Measurements from ENCODE around the gene PUSL1. TPM values are rescaled to one million over a fixed set of nuclear protein-coding genes. Genes with fewer than 3 reads are reported as not detected.

PUSL1 gene
- total RNA-seq, 1 donor: 12.6 TPM

DNA sequence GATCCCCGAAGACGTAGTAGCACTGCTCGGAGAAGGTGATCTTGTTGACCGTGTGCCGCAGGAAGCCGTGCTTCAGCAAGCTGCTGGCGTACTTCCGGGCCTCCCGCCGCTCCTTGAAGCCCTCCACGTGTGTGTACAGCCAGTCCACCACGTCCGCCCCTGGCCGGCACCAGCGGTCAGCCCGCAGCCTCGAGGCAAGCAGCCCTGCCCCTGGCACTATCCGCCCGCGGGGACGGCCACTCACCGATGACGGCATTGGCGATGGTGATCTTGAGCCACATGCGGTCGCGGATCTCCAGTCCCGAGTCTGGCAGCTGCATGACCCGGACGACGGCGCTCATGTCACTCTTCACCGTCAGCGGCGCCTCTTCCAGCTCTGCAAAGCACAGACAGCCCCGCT lies 29.9 kb downstream of the PUSL1 start:
- H3K4me3 ChIP-seq (ENCODE audit: low read length): no peak overlapping the region
- H3K9me3 ChIP-seq (ENCODE audit: low read depth, low read length): no peaks in the 10 kb centered on the region
- no peaks in the 10 kb centered on the region for H3K27me3 ChIP-seq (ENCODE audit: insufficient read depth, low read length)
- H3K4me1 ChIP-seq (ENCODE audit: insufficient read depth, low read length): no peaks in the 10 kb centered on the region

GRCh38 chr1:1340185-1340584 lies 31.8 kb downstream of the PUSL1 start:
- H3K27me3 ChIP-seq (ENCODE audit: insufficient read depth, low read length): no peaks in the 10 kb centered on the region
- no peaks in the 10 kb centered on the region for H3K4me1 ChIP-seq (ENCODE audit: insufficient read depth, low read length)
- H3K4me3 ChIP-seq (ENCODE audit: low read length): no peak overlapping the region
- H3K9me3 ChIP-seq (ENCODE audit: low read depth, low read length): no peaks in the 10 kb centered on the region

DNA sequence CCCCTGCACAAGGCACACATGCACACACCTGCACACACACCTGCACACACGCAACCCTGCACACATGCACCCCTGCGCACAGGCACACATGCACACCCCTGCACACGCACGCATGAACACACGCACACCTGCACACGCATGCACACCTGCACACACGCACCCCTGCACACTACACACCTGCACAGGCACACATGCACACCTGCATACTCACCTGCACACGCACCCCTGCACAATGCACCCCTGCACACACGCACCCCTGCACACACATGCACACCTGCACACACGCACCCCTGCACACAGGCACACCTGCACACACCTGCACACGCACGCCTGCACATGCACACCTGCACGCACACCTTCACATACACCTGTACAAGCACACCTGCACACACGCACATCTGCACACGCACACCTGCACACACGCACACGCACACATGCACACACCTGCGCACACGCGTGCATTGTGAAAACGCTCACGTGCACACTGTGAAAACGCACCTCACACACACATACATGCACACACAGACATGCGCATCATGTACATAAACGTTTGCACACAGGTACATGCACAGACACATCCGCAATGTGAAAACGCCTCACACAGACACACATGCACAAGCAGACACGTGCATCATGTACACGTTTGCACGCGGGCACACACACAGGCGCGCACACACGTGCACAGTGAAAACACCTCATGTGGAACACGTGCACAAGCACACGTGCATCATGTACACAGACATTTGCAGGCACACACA lies 32.6 kb downstream of the PUSL1 start:
- Histone ChIP-seq H3K9me3 (ENCODE audit: low read depth, low read length) (no peaks in the 10 kb centered on the region), H3K27me3 (ENCODE audit: insufficient read depth, low read length) (no peaks in the 10 kb centered on the region), H3K4me3 (ENCODE audit: low read length) (no peak overlapping the region), H3K4me1 (ENCODE audit: insufficient read depth, low read length) (no peaks in the 10 kb centered on the region)

DNA sequence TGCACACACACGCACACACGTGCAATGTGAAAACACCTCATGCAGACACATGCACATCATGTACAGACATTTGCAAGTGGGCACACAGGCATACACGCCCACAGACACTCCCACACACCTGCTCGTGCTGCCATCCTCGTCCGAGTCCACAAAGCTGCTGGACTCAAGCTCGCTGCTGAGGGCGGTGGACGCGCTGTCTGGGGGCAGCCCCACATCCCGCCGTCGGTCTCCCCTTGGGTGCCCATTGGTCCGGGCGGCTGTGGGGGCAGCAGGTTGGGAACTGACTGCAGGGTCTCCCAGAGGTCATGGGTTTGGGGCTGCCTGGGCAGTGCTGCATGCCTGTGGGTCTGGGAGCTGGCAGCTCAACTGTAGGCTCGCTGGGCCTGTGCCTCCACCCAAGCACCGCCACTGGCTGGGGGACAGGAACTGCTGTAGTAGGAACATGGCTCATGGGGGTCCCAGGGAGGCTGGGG lies 33.2 kb downstream of the PUSL1 start:
- Histone ChIP-seq H3K4me3 (ENCODE audit: low read length) (no peak overlapping the region), H3K9me3 (ENCODE audit: low read depth, low read length) (no peaks in the 10 kb centered on the region), H3K4me1 (ENCODE audit: insufficient read depth, low read length) (no peaks in the 10 kb centered on the region), H3K27me3 (ENCODE audit: insufficient read depth, low read length) (no peaks in the 10 kb centered on the region)

GRCh38 chr1:1342061-1342562 lies 33.7 kb downstream of the PUSL1 start:
- Histone ChIP-seq H3K4me3 (ENCODE audit: low read length) (no peak overlapping the region), H3K27me3 (ENCODE audit: insufficient read depth, low read length) (no peaks in the 10 kb centered on the region), H3K4me1 (ENCODE audit: insufficient read depth, low read length) (no peaks in the 10 kb centered on the region), H3K9me3 (ENCODE audit: low read depth, low read length) (no peaks in the 10 kb centered on the region)

DNA sequence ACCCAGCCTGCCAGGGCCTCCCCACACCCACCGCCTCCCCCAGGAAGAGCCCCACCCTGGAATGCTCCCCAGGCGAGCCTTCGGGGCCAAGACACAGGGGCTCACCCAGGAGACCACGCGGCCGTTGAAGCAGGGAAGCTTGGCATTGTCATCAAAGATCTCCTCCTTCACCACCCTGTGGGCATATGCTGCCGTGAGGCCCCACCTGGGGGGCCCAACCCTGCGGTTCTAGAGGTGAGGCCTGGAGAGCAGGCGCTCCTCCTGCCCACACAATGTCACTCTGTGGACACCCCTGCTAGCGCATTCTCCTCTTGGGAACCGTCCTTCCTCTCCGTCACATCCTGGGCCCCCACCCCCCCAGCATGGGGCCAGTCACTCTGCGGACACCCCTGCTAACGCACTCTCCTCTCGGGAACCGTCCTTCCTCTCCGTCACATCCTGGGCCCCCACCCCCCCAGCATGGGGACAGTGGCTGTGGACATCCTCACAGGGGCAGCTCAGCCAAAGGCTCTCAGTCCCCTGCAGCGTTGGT lies 34.3 kb downstream of the PUSL1 start:
- Histone ChIP-seq H3K27me3 (ENCODE audit: insufficient read depth, low read length) (no peaks in the 10 kb centered on the region), H3K9me3 (ENCODE audit: low read depth, low read length) (no peaks in the 10 kb centered on the region)

DNA sequence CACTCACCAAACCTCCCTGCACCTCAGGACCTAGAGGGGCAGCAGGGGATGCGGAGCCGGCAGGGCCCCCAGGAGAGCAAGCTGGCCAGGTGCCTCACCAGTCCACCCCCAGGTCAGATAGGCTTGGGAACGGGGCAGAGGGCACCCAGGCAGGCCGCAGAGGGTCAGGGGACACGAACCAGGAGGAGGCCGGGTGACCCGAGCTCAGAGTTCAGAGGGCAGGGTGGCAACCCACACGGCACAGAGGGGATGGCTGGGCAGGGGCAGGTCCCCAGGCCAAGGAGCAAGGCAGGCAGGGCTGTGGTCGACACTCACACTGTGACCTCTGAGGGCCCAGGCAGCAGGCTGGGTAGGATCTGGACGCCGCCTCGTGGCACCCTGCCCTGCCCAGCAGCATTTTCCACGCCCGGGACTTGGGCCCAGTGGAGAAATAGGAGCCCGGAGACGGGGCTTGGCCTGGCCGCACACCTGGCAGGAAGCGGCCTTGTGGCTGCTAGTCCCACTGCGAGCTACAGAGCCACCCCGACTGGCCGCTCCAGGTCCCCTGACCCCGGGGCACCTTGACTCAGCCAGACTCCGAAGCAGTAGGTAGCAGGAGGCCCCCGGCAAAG lies 35.5 kb downstream of the PUSL1 start:
- H3K9me3 ChIP-seq (ENCODE audit: low read depth, low read length): no peaks in the 10 kb centered on the region
- H3K4me3 ChIP-seq (ENCODE audit: low read length): no peak overlapping the region
- H3K27me3 ChIP-seq (ENCODE audit: insufficient read depth, low read length): no peaks in the 10 kb centered on the region
- peaks cover 16% of the 10 kb centered on the region for H3K4me1 ChIP-seq (ENCODE audit: insufficient read depth, low read length)

More for the DNA sequence above, 34.3 kb downstream of the PUSL1 start:
- Histone ChIP-seq H3K4me3 (ENCODE audit: low read length) (no peak overlapping the region), H3K4me1 (ENCODE audit: insufficient read depth, low read length) (peaks cover 5% of the 10 kb centered on the region)

DNA sequence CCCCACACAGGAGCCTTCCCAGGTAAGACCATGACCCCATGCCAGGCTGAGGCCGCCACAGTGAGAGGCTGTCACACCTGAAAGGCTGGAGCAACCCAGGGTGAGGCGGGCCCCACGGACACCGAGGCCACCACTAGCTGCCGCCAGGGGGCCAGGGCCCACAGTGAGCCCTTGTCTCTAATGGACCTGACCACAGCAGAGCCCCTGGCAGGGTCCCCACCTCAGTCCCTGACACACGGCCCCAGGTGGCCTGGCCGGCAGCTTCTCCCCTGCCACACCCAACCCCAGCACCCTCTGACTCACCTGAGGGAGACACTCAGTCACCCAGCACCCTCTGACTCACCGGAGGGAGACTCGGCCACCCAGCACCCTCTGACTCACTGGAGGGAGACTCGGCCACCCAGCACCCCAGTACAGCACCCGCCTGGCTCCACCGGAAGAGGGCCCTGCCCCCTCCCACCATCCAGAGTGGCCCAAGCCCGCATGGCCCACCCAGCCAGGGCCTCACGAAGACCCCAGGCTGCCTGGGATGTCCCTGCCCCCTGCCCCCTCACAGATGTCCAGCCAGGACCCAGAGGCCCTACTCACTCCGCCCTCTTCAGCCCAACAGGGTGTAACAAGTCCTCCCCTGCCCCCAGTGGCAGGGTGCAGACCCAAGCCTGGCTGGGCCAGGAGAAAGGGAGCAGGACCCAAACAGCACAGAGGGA lies 36.4 kb downstream of the PUSL1 start:
- no peaks in the 10 kb centered on the region for H3K27me3 ChIP-seq (ENCODE audit: insufficient read depth, low read length)
- no peaks in the 10 kb centered on the region for H3K9me3 ChIP-seq (ENCODE audit: low read depth, low read length)
- no peak overlapping the region for H3K4me3 ChIP-seq (ENCODE audit: low read length)
- peaks cover 16% of the 10 kb centered on the region for H3K4me1 ChIP-seq (ENCODE audit: insufficient read depth, low read length)

- Histone ChIP-seq H3K9me3 (ENCODE audit: low read depth, low read length) (no peaks in the 10 kb centered on the region), H3K4me1 (ENCODE audit: insufficient read depth, low read length) (peaks cover 16% of the 10 kb centered on the region), H3K27me3 (ENCODE audit: insufficient read depth, low read length) (no peaks in the 10 kb centered on the region), H3K4me3 (ENCODE audit: low read length) (no peak overlapping the region)
Observed at GRCh38 chr1:1345384-1345783, 37.0 kb downstream of the PUSL1 start.

- H3K4me1 ChIP-seq (ENCODE audit: insufficient read depth, low read length): peaks cover 16% of the 10 kb centered on the region
- no peaks in the 10 kb centered on the region for H3K27me3 ChIP-seq (ENCODE audit: insufficient read depth, low read length)
- no peaks in the 10 kb centered on the region for H3K9me3 ChIP-seq (ENCODE audit: low read depth, low read length)
- no peak overlapping the region for H3K4me3 ChIP-seq (ENCODE audit: low read length)
Observed at GRCh38 chr1:1345860-1346500, 37.6 kb downstream of the PUSL1 start.

- no peak overlapping the region for H3K4me3 ChIP-seq (ENCODE audit: low read length)
- no peaks in the 10 kb centered on the region for H3K9me3 ChIP-seq (ENCODE audit: low read depth, low read length)
- peaks cover 16% of the 10 kb centered on the region for H3K4me1 ChIP-seq (ENCODE audit: insufficient read depth, low read length)
- H3K27me3 ChIP-seq (ENCODE audit: insufficient read depth, low read length): no peaks in the 10 kb centered on the region
Observed at GRCh38 chr1:1346501-1346890, 38.1 kb downstream of the PUSL1 start.

DNA sequence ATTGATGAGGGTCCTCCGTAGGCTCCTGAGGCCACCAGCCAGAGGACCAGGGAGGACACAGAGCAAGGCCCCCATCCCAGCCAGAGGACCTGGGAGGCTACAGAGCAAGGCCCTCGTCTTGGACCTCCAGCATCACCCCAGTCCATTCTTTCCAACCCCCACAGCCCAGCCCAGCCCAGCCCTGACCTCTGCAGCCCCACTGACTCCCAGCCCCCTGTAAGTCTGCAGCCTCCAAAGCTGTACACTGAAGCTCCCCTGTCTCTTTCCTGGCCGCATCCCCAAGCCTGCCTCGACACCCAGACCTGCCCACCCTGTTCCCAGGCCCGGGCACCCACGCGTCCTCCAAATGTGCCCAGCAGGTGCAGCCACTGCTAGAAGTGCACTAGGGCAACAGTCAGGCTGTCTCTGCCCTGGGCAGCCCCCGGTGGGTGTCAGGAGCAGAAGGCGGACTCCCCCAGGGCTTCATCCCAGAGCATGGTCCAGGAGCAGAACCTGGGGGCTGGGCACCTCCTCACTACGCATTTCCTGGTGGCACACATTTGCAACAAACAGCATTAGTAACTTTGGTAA lies 38.7 kb downstream of the PUSL1 start:
- Histone ChIP-seq H3K4me1 (ENCODE audit: insufficient read depth, low read length) (peaks cover 16% of the 10 kb centered on the region), H3K9me3 (ENCODE audit: low read depth, low read length) (no peaks in the 10 kb centered on the region), H3K27me3 (ENCODE audit: insufficient read depth, low read length) (no peaks in the 10 kb centered on the region), H3K4me3 (ENCODE audit: low read length) (no peak overlapping the region)

GRCh38 chr1:1347663-1348419 lies 39.4 kb downstream of the PUSL1 start:
- peaks cover 16% of the 10 kb centered on the region for H3K4me1 ChIP-seq (ENCODE audit: insufficient read depth, low read length)
- H3K9me3 ChIP-seq (ENCODE audit: low read depth, low read length): no peaks in the 10 kb centered on the region
- no peak overlapping the region for H3K4me3 ChIP-seq (ENCODE audit: low read length)
- H3K27me3 ChIP-seq (ENCODE audit: insufficient read depth, low read length): peaks cover 5% of the 10 kb centered on the region
